Hematopoietic multipotent progenitor cell treated with erythropoietin and hydrocortisone succinate and interleukin-3 and kit ligand, for 17 days (in vitro differentiated cells): ENCODE measurements around the gene AIFM3.
"Not testable (repeated sequence)": the region's sequence is repeated elsewhere in the genome, so short reads cannot be mapped to it uniquely, and the experiment has no call there.

ENCODE experiments used
- DNase-seq: peaks from one replicate; pipeline ENCODE4 v3.0.0-alpha.2; 2015; ENCODE audit warnings: low spot score

Gene AIFM3

GRCh38 chr22:20966883-20967696 lies at the start of gene AIFM3:
AIFM3 (plus strand) TSS chr22:20967255; CDS start chr22:20967945, 690 bp downstream.
- no peak for DNase-seq

GRCh38 chr22:20918663-20919218 lies 48.3 kb upstream of the AIFM3 start:
- peak; percentile 24 for DNase-seq

GRCh38 chr22:20919718-20920117 lies 47.3 kb upstream of the AIFM3 start:
- DNase-seq: no peak

GRCh38 chr22:20920881-20921203 lies 46.2 kb upstream of the AIFM3 start:
- no peak for DNase-seq

- DNase-seq: no peak
Measured at GRCh38 chr22:20922141-20922751, 44.8 kb upstream of the AIFM3 start.

GRCh38 chr22:20926243-20926642 lies 40.8 kb upstream of the AIFM3 start:
- no peak for DNase-seq

- DNase-seq: no peak
Measured at GRCh38 chr22:20927940-20928572, 39.0 kb upstream of the AIFM3 start.

- no peak for DNase-seq
Measured at GRCh38 chr22:20928573-20928967, 38.5 kb upstream of the AIFM3 start.

GRCh38 chr22:20930004-20930403 lies 37.1 kb upstream of the AIFM3 start:
- DNase-seq: no peak

- not testable (repeated sequence) for DNase-seq
Measured at GRCh38 chr22:20930435-20930834, 36.6 kb upstream of the AIFM3 start.

- no peak for DNase-seq
Measured at GRCh38 chr22:20931126-20931654, 35.9 kb upstream of the AIFM3 start.

- DNase-seq: no peak
Measured at GRCh38 chr22:20933910-20934309, 33.1 kb upstream of the AIFM3 start.

GRCh38 chr22:20935049-20935448 lies 32.0 kb upstream of the AIFM3 start:
- not testable (repeated sequence) for DNase-seq

GRCh38 chr22:20935780-20936539 lies 31.1 kb upstream of the AIFM3 start:
- not testable (repeated sequence) for DNase-seq

GRCh38 chr22:20937031-20937793 lies 29.8 kb upstream of the AIFM3 start:
- DNase-seq: no peak

- no peak for DNase-seq
Measured at GRCh38 chr22:20937794-20938671, 29.0 kb upstream of the AIFM3 start.

- not testable (repeated sequence) for DNase-seq
Measured at GRCh38 chr22:20939457-20940185, 27.4 kb upstream of the AIFM3 start.

- DNase-seq: no peak
Measured at GRCh38 chr22:20940186-20940651, 26.8 kb upstream of the AIFM3 start.

GRCh38 chr22:20940904-20941385 lies 26.1 kb upstream of the AIFM3 start:
- no peak for DNase-seq
